Measurements from ENCODE around the gene HNRNPD. TPM values are rescaled to one million over a fixed set of nuclear protein-coding genes. Genes with fewer than 3 reads are reported as not detected.
"Not testable (repeated sequence)": the region's sequence is repeated elsewhere in the genome, so short reads cannot be mapped to it uniquely, and the experiment has no call there.

HNRNPD gene
- total RNA-seq: 44.1 and 52.4 TPM in 2 replicates

GRCh38 chr4:82373816-82374625, at the start of gene HNRNPD:
TSS of gene HNRNPD (minus strand) at chr4:82373991. CDS start at chr4:82373678, 313 bp downstream.
- peak; percentile 98 for DNase-seq (ENCODE audit: low read depth, low spot score)

- DNase-seq (ENCODE audit: low read depth, low spot score): no peak
These were observed 48.8 kb upstream of the HNRNPD start for GRCh38 chr4:82422616-82423015.

GRCh38 chr4:82421796-82422560, 48.2 kb upstream of the HNRNPD start:
- no peak for DNase-seq (ENCODE audit: low read depth, low spot score)

- DNase-seq (ENCODE audit: low read depth, low spot score): no peak
These were observed 45.7 kb upstream of the HNRNPD start for GRCh38 chr4:82419451-82419850.

GRCh38 chr4:82415922-82416365, 42.2 kb upstream of the HNRNPD start:
- DNase-seq (ENCODE audit: low read depth, low spot score): no peak

GRCh38 chr4:82415061-82415460, 41.3 kb upstream of the HNRNPD start:
- not testable (repeated sequence) for DNase-seq (ENCODE audit: low read depth, low spot score)

GRCh38 chr4:82403725-82404124, 29.9 kb upstream of the HNRNPD start:
- DNase-seq (ENCODE audit: low read depth, low spot score): no peak

- DNase-seq (ENCODE audit: low read depth, low spot score): no peak
These were observed 28.5 kb upstream of the HNRNPD start for GRCh38 chr4:82402196-82402775.

- DNase-seq (ENCODE audit: low read depth, low spot score): no peak
These were observed 27.8 kb upstream of the HNRNPD start for GRCh38 chr4:82401600-82401999.

- DNase-seq (ENCODE audit: low read depth, low spot score): no peak
These were observed 24.5 kb upstream of the HNRNPD start for GRCh38 chr4:82398263-82398662.

- no peak for DNase-seq (ENCODE audit: low read depth, low spot score)
These were observed 23.7 kb upstream of the HNRNPD start for GRCh38 chr4:82397527-82397926.

- DNase-seq (ENCODE audit: low read depth, low spot score): no peak
These were observed 21.1 kb upstream of the HNRNPD start for GRCh38 chr4:82394896-82395295.

- DNase-seq (ENCODE audit: low read depth, low spot score): not testable (repeated sequence)
These were observed 16.3 kb upstream of the HNRNPD start for GRCh38 chr4:82390061-82390460.

- no peak for DNase-seq (ENCODE audit: low read depth, low spot score)
These were observed 14.6 kb upstream of the HNRNPD start for GRCh38 chr4:82388405-82388804.

GRCh38 chr4:82386312-82386711, 12.5 kb upstream of the HNRNPD start:
- not testable (repeated sequence) for DNase-seq (ENCODE audit: low read depth, low spot score)

GRCh38 chr4:82382751-82383150, 9.0 kb upstream of the HNRNPD start:
- DNase-seq (ENCODE audit: low read depth, low spot score): no peak

- no peak for DNase-seq (ENCODE audit: low read depth, low spot score)
These were observed 8.0 kb upstream of the HNRNPD start for GRCh38 chr4:82381661-82382296.

GRCh38 chr4:82381235-82381634, 7.4 kb upstream of the HNRNPD start:
- no peak for DNase-seq (ENCODE audit: low read depth, low spot score)

GRCh38 chr4:82380831-82381230, 7.0 kb upstream of the HNRNPD start:
- DNase-seq (ENCODE audit: low read depth, low spot score): no peak

GRCh38 chr4:82380344-82380743, 6.6 kb upstream of the HNRNPD start:
- DNase-seq (ENCODE audit: low read depth, low spot score): no peak

- DNase-seq (ENCODE audit: low read depth, low spot score): no peak
These were observed 2.3 kb upstream of the HNRNPD start for GRCh38 chr4:82376109-82376508.

- no peak for DNase-seq (ENCODE audit: low read depth, low spot score)
These were observed 340 bp downstream of the HNRNPD start for GRCh38 chr4:82373486-82373815.

Data from pulmonary artery endothelial cell (primary cell).